HepG2 (cell line): ENCODE data around the gene DDO.

Experiments
- ATF1 ChIP-seq: IDR thresholded peaks from 2 replicates; pipeline ENCODE4 v1.6.1; 2016; ENCODE audit warnings: mild to moderate bottlenecking, control low read depth
- CTCF ChIP-seq: sonication (generic); formaldehyde crosslinking; IDR thresholded peaks from 2 replicates; pipeline ENCODE4 v1.5.0; 2020; ENCODE audit warnings: mild to moderate bottlenecking, missing genetic modification reagents, moderate library complexity
- EZH2 ChIP-seq: conservative IDR thresholded peaks from 2 replicates; pipeline ENCODE4 v1.6.1; 2012; ENCODE audit warnings: mild to moderate bottlenecking, low read depth, low read length, moderate library complexity
- FOXK1 ChIP-seq: sonication (generic); formaldehyde crosslinking; IDR thresholded peaks from 2 replicates; pipeline ENCODE4 v1.4.0; 2020; ENCODE audit warnings: low read depth, missing genetic modification reagents, borderline replicate concordance
- FOXM1 ChIP-seq: sonication (generic); formaldehyde crosslinking; IDR thresholded peaks from 2 replicates; pipeline ENCODE4 v1.5.0; 2020; ENCODE audit warnings: missing genetic modification reagents
- FOXP1 ChIP-seq, 2 experiments: fragments of 450-650 bp in 1 of 2; IDR thresholded peaks; 2 replicates each; pipeline ENCODE4 v1.6.1; 2017 to 2018; ENCODE audit warnings: antibody characterized with exemption in 1 of 2
- GATAD2A ChIP-seq: IDR thresholded peaks from 2 replicates; pipeline ENCODE4 v1.6.1; 2016
- HDAC6 ChIP-seq: fragments of 200-600 bp; sonication (generic); IDR thresholded peaks from 2 replicates; pipeline ENCODE4 v1.7.0; 2017; ENCODE audit warnings: mild to moderate bottlenecking, antibody characterized with exemption, low read length, low read depth
- JUND ChIP-seq: sonication (generic); formaldehyde crosslinking; IDR thresholded peaks from 2 replicates; pipeline ENCODE4 v1.8.0; 2022; ENCODE audit warnings: mild to moderate bottlenecking, missing genetic modification reagents
- KAT8 ChIP-seq: IDR thresholded peaks from 2 replicates; pipeline ENCODE4 v1.6.1; 2016; ENCODE audit warnings: missing genetic modification reagents, missing compliant biosample characterization
- POLR2A ChIP-seq, 2 experiments: IDR thresholded peaks; 2 replicates each; pipeline ENCODE4 v1.6.1; 2011; ENCODE audit warnings: low read depth in 2 of 2, low read length in 2 of 2, mild to moderate bottlenecking in 1 of 2, moderate library complexity in 1 of 2; ENCODE audit not compliant: insufficient read depth in 1 of 2
- POLR2AphosphoS2 ChIP-seq: IDR thresholded peaks from 2 replicates; pipeline ENCODE4 v1.6.1; 2011; ENCODE audit warnings: low read depth, low read length, improper control_type of control experiment
- ZNF274 ChIP-seq: sonication (generic); formaldehyde crosslinking; IDR thresholded peaks from 2 replicates; pipeline ENCODE4 v1.5.1; 2020; ENCODE audit warnings: mild to moderate bottlenecking, missing genetic modification reagents
- ZNF772 ChIP-seq: sonication (generic); formaldehyde crosslinking; IDR thresholded peaks from 2 replicates; pipeline ENCODE4 v1.5.0; 2020; ENCODE audit warnings: mild to moderate bottlenecking, missing genetic modification reagents

DNA sequence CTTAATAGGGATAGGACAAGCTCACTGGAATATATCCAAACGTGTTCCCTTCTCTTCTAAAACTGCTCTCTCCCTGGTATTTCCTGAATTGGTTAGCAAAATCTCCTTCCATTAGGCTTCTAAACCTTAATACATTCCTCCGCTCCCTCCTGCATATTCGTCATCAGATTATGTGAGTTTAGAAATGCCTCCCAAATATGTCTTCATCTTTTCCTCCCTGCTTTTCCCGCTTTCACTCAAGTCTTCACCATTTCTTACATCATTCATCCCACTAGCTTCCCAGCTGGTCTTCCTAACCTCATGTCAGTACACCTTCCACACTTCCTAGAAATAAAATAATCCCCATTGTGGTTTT is 34.1 kb upstream of the DDO start:
- TF ChIP-seq ZNF274 (CRISPR knock-in tag) (no peak), FOXP1 (IDR thresholded peaks at IDR 0.05) (no peak), FOXP1 (CRISPR knock-in tag; IDR thresholded peaks at IDR 0.05) (no peak), CTCF (no peak), POLR2AphosphoS2 (no peak), HDAC6 (no peak), FOXK1 (CRISPR knock-in tag) (no peak), GATAD2A (CRISPR knock-in tag) (no peak), ZNF772 (no peak), POLR2A (IDR thresholded peaks at IDR 0.05; ENCODE audit: insufficient read depth in 1 of 2, low read depth in 2 of 2, low read length in 2 of 2) (no peak), KAT8 (no peak), EZH2 (no peak), ATF1 (CRISPR knock-in tag) (no peak), JUND (CRISPR knock-in tag) (no peak), FOXM1 (CRISPR knock-in tag) (no peak)
